ENCODE results near the gene HERC2. TPM values are rescaled to one million over a fixed set of nuclear protein-coding genes. Genes with fewer than 3 reads are reported as not detected.

The HERC2 gene
- total RNA-seq, 4 donors from 2014 or later, result 14.1 to 98.3 (median 58.6) TPM

DNA sequence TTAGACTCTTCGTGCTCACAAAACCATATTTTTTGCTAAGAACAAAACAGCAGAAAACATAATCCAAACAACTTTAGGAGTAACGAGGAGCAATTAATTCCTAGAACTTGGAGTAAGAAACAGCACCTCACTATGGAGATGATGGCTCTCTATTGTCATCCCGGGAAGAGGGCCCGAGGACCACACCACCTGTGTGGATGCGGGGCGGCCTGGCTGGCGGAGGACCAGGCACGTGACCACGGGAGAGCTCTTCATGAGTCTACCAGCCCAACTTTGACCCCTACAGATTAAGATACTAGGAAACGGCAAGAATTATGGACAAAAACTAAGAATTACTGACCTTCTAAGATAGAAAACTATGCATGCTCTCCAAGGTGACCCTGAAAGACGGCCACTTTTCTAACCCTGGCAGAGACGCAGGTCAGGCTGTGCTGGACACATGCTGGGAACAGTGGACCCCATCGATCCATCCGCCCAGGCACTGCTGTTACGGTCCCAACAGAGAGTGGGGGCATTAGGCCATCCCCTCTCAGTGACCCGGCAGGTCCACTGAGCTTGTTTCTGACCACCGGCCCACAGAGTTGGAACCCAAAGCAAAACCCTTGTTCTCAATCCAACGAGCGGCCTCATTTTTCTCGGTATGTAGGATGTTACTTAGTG is 209.7 kb downstream of the HERC2 start:
- no peaks in the 10 kb centered on the region for H3K9me3 ChIP-seq
- H3K4me1 ChIP-seq, result no peaks in the 10 kb centered on the region
- DNase-seq, result no peak
- H3K4me3 ChIP-seq, result no peak overlapping the region
- no peaks in the 10 kb centered on the region for H3K27me3 ChIP-seq
- no peaks in the 10 kb centered on the region for H3K36me3 ChIP-seq
- intact Hi-C loops (cut with DNase I; ENCODE audit: low total_unique reads), result no loop called here
- no peak for TF ChIP-seq POLR2A (IDR thresholded peaks at IDR 0.05)
- H3K27ac ChIP-seq, result no peak overlapping the region

DNA sequence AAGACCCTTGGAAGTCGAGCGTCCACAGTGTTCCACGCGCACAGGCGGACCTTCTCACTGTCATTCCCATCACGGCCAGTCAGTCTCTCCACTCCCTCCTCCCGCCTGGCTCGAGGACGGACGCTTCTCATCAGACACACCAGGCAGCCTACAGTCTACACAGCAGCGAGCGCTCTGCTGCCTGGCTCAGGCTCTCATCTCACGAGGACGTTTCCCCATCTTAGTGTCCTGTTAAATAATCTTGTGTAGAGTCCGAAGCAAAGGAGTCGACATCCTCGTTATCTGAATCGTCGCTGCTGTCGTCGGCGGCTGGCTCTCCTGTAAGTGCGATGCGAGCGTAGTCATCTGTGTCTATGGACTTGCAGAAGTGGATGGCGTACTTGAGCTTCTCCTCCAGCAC is 210.4 kb downstream of the HERC2 start:
- intact Hi-C loops (cut with DNase I; ENCODE audit: low total_unique reads), result no loop called here
- Histone ChIP-seq H3K36me3 (no peaks in the 10 kb centered on the region), H3K27ac (no peak overlapping the region)

DNA sequence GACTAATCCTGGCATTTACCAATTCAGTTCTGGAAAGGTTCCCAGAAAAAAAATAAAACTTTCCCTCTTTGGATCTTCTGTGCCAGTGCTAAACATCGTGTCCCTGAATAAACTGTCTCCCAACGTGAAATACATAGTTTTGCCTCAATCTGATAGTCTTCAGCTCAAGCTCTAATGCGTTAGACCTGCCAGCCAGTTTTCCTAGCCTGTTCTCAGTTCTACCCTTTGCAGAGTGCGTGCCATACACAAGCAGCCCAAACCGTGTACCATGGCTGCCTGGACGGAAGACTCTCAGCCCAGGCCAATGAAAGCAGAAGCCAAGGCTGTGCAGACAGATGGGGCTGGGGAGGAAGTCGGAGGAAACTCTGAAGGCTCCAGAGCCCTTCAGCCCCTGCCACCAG is 211.5 kb downstream of the HERC2 start:
- TF ChIP-seq, protein P1, sequence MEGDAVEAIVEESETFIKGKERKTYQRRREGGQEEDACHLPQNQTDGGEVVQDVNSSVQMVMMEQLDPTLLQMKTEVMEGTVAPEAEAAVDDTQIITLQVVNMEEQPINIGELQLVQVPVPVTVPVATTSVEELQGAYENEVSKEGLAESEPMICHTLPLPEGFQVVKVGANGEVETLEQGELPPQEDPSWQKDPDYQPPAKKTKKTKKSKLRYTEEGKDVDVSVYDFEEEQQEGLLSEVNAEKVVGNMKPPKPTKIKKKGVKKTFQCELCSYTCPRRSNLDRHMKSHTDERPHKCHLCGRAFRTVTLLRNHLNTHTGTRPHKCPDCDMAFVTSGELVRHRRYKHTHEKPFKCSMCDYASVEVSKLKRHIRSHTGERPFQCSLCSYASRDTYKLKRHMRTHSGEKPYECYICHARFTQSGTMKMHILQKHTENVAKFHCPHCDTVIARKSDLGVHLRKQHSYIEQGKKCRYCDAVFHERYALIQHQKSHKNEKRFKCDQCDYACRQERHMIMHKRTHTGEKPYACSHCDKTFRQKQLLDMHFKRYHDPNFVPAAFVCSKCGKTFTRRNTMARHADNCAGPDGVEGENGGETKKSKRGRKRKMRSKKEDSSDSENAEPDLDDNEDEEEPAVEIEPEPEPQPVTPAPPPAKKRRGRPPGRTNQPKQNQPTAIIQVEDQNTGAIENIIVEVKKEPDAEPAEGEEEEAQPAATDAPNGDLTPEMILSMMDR (IDR thresholded peaks at IDR 0.05), result no peak
- TF ChIP-seq POLR2A (IDR thresholded peaks at IDR 0.05), result no peak
- H3K27ac ChIP-seq, result no peak overlapping the region
- intact Hi-C loops (cut with DNase I; ENCODE audit: low total_unique reads), result no loop called here
- no peaks in the 10 kb centered on the region for H3K27me3 ChIP-seq
- no peaks in the 10 kb centered on the region for H3K9me3 ChIP-seq
- H3K36me3 ChIP-seq, result no peaks in the 10 kb centered on the region
- H3K4me3 ChIP-seq, result no peak overlapping the region
- peaks cover 0 to 6% of the 10 kb centered on the region in 2 donors for H3K4me1 ChIP-seq
- no peak for DNase-seq

More for the DNA sequence above, 210.4 kb downstream of the HERC2 start:
- no peaks in the 10 kb centered on the region for H3K9me3 ChIP-seq
- TF ChIP-seq, protein P1 (IDR thresholded peaks at IDR 0.05), result no peak
- no peak for TF ChIP-seq POLR2A (IDR thresholded peaks at IDR 0.05)
- peaks cover 0 to 3% of the 10 kb centered on the region in 2 donors for H3K4me1 ChIP-seq
- no peak for DNase-seq
- H3K27me3 ChIP-seq, result no peaks in the 10 kb centered on the region
- H3K4me3 ChIP-seq, result no peak overlapping the region

DNA sequence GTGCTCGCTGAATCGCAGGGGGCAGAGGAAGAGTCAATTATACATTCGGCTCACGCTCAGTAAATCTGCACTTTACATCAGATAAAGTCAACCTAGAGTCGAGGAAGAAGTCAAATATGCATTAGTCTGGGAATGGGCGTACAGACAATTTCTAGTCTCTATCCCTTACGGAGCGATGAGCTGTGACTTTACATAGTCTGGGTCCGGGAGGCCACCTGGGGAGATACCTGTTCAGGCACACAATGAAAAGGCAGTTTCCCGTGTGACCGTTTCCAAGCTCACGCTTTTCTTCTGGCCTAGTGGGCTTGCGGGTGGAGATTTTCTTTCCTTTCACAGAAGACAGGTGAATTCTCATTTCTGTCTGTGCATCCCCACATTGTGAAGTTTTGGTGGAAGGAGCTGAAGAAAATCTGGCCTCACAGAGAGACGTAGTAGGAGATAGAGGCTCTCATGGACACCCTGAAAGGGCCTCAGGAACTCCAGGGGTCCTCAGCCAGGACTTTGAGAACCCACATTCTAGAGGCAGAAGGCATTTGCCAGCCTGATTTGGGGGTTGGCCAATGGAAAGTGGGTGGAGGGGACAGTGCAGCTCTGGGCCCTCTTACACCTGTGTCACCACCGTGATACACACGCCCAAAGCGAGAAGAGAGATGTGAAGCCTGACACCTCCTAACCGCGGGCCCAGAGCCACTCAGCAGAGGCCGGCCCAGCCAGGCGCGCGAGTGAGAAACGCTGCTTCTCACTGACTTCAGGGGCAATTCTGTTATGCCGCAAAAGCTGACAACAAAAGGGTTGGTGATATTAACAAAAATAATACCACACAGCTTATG is 212.1 kb downstream of the HERC2 start:
- Histone ChIP-seq H3K27me3 (no peaks in the 10 kb centered on the region), H3K4me1 (peaks cover 0 to 6% of the 10 kb centered on the region in 2 donors), H3K27ac (no peak overlapping the region), H3K36me3 (no peaks in the 10 kb centered on the region), H3K9me3 (no peaks in the 10 kb centered on the region), H3K4me3 (no peak overlapping the region)
- intact Hi-C loops (cut with DNase I; ENCODE audit: low total_unique reads), result no loop called here
- no peak for TF ChIP-seq POLR2A (IDR thresholded peaks at IDR 0.05)
- TF ChIP-seq, protein P1 (IDR thresholded peaks at IDR 0.05), result no peak
- DNase-seq, result no peak

DNA sequence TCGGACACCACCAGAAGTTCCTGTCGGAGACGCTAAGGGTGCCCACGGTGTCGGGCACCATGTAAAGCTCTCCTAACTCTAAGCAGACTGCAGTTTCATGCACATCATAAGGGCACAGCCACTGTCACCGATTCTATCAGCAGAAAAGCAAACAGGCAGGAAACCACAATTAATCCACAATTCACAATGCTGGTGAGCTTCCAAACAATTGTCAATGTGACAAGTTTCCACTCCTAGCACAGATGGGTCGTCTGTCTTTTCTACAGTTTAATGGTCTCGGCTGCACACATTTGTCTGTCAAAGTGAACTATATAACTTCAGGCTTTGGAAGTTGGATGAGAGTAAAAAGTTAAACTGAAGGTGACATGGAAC is 214.1 kb downstream of the HERC2 start:
- no peak overlapping the region for H3K27ac ChIP-seq
- DNase-seq, result no peak
- intact Hi-C loops (cut with DNase I; ENCODE audit: low total_unique reads), result no loop called here
- no peaks in the 10 kb centered on the region for H3K9me3 ChIP-seq
- H3K4me1 ChIP-seq, result peaks cover 0 to 6% of the 10 kb centered on the region in 2 donors
- no peak for TF ChIP-seq POLR2A (IDR thresholded peaks at IDR 0.05)
- TF ChIP-seq, protein P1 (IDR thresholded peaks at IDR 0.05), result no peak
- H3K36me3 ChIP-seq, result no peaks in the 10 kb centered on the region
- H3K4me3 ChIP-seq, result no peak overlapping the region
- no peaks in the 10 kb centered on the region for H3K27me3 ChIP-seq

Measured in uterus (tissue), 4 donors.